Hypothalamus (tissue), 51 donors: ENCODE results near the gene ZSWIM4.
A peak's percentile ranks its signal among the peaks of the same experiment; 100 is the strongest.
"Not testable (repeated sequence)": the region's sequence is repeated elsewhere in the genome, so short reads cannot be mapped to it uniquely, and the experiment has no call there.

Source experiments
- DNase-seq, 51 donors: peaks; one replicate each; lab custom pipeline; 2025; lab: John Stamatoyannopoulos, UW

Gene ZSWIM4

GRCh38 chr19:13774217-13775191 lies 20.7 kb upstream of the ZSWIM4 start, which contains the start of gene C19orf53:
Gene C19orf53 (plus strand): TSS chr19:13774456. CDS start chr19:13774478, 22 bp downstream.
- peak; percentile 30 to 97 (median 85) for DNase-seq

GRCh38 chr19:13778398-13778797 lies 16.8 kb upstream of the ZSWIM4 start:
- DNase-seq = no peak

GRCh38 chr19:13778847-13779246 lies 16.4 kb upstream of the ZSWIM4 start:
- DNase-seq = no peak

- DNase-seq = not testable (repeated sequence)
Observed at GRCh38 chr19:13779794-13780193, 15.4 kb upstream of the ZSWIM4 start.

GRCh38 chr19:13781547-13781946 lies 13.7 kb upstream of the ZSWIM4 start:
- DNase-seq = peak in 26 of 51 donors; percentile 3 to 71 (median 24)

GRCh38 chr19:13782537-13782936 lies 12.7 kb upstream of the ZSWIM4 start:
- DNase-seq = no peak

GRCh38 chr19:13783565-13784500 lies 11.4 kb upstream of the ZSWIM4 start:
- no peak for DNase-seq

GRCh38 chr19:13784731-13785452 lies 10.4 kb upstream of the ZSWIM4 start:
- peak in 42 of 51 donors; percentile 5 to 71 (median 38) for DNase-seq

GRCh38 chr19:13788991-13789390 lies 6.3 kb upstream of the ZSWIM4 start:
- no peak for DNase-seq

GRCh38 chr19:13790354-13790753 lies 4.9 kb upstream of the ZSWIM4 start:
- DNase-seq = no peak

- DNase-seq = not testable (repeated sequence)
Observed at GRCh38 chr19:13793317-13793716, 1.9 kb upstream of the ZSWIM4 start.

GRCh38 chr19:13794398-13794756 lies 866 bp upstream of the ZSWIM4 start:
- DNase-seq = peak in 17 of 51 donors; percentile 3 to 45 (median 14)

GRCh38 chr19:13795595-13796300 lies 505 bp downstream of the ZSWIM4 start:
- DNase-seq = peak in 7 of 51 donors; percentile 22 to 49 (median 34)

- peak in 10 of 51 donors; percentile 7 to 32 (median 23) for DNase-seq
Observed at GRCh38 chr19:13796301-13797057, 1.2 kb downstream of the ZSWIM4 start.

GRCh38 chr19:13797058-13797440 lies 1.8 kb downstream of the ZSWIM4 start:
- DNase-seq = no peak

GRCh38 chr19:13797870-13798269 lies 2.6 kb downstream of the ZSWIM4 start:
- DNase-seq = no peak

GRCh38 chr19:13799669-13800068 lies 4.4 kb downstream of the ZSWIM4 start:
- DNase-seq = no peak

GRCh38 chr19:13803038-13803437 lies 7.8 kb downstream of the ZSWIM4 start:
- no peak for DNase-seq
